Tibial artery (tissue), 4 donors: Measurements from ENCODE around the gene SLC39A11.

ENCODE experiments used
- DNase-seq, 2 donors: peaks; one replicate each; pipeline ENCODE4 v3.0.0-alpha.2; 2019
- H3K27ac ChIP-seq, 2 donors: fragments of 200-600 bp; sonication (generic) in 1 of 2; 1 replicate in 1 of 2; 2 replicates in 1 of 2; pipeline ENCODE4 v1.5.1; 2018 to 2019; ENCODE audit warnings: mild to moderate bottlenecking in 1 of 2
- H3K27me3 ChIP-seq, 2 donors: fragments of 200-600 bp; sonication (generic) in 1 of 2; one replicate each; pipeline versions ENCODE4 v1.5.1 to v1.6.0; 2016 to 2019
- H3K36me3 ChIP-seq, 3 donors: fragments of 200-600 bp; sonication (generic) in 2 of 3; one replicate each; pipeline ENCODE4 v1.5.1; 2016 to 2019; ENCODE audit warnings: mild to moderate bottlenecking in 2 of 3
- H3K4me1 ChIP-seq, 4 donors: fragments of 200-600 bp; sonication (generic) in 2 of 4; 1 replicate in 3 of 4; 2 replicates in 1 of 4; pipeline ENCODE4 v1.5.1; 2016 to 2019
- H3K4me3 ChIP-seq, 2 donors: fragments of 200-600 bp; sonication (generic) in 1 of 2; 1 replicate in 1 of 2; 2 replicates in 1 of 2; pipeline ENCODE4 v1.5.1; 2018 to 2019; ENCODE audit warnings: mild to moderate bottlenecking in 2 of 2
- H3K9me3 ChIP-seq, 3 donors: fragments of 200-600 bp; sonication (generic) in 1 of 3; one replicate each; pipeline ENCODE4 v1.5.1; 2016 to 2019
- CTCF ChIP-seq, 2 experiments: fragments of 200-600 bp in 1 of 2; fragments of 450-650 bp in 1 of 2; IDR thresholded peaks; one replicate each; pipeline ENCODE4 v1.5.1; 2017 to 2019; ENCODE audit warnings: antibody characterized with exemption in 2 of 2, mild to moderate bottlenecking in 1 of 2, moderate library complexity in 1 of 2
- intact Hi-C: fragments of 100-400 bp; cut with DNase I; formaldehyde crosslinking; loops from one replicate; pipeline ENCODE4 v1.15.0; 2023; ENCODE audit warnings: low total_unique reads

SLC39A11 gene

GRCh38 chr17:72648702-72649101 is 443.8 kb downstream of the SLC39A11 start:
- H3K9me3 ChIP-seq, result no peaks in the 10 kb centered on the region
- H3K4me3 ChIP-seq, result no peak overlapping the region
- no peak for TF ChIP-seq CTCF (IDR thresholded peaks at IDR 0.05)
- no peaks in the 10 kb centered on the region for H3K27me3 ChIP-seq
- no peaks in the 10 kb centered on the region for H3K4me1 ChIP-seq
- intact Hi-C loops, result no loop called here
- H3K36me3 ChIP-seq, result peaks cover 10 to 27% (median 23%) of the 10 kb centered on the region in 3 donors
- no peak overlapping the region for H3K27ac ChIP-seq
- DNase-seq, result no peak

DNA sequence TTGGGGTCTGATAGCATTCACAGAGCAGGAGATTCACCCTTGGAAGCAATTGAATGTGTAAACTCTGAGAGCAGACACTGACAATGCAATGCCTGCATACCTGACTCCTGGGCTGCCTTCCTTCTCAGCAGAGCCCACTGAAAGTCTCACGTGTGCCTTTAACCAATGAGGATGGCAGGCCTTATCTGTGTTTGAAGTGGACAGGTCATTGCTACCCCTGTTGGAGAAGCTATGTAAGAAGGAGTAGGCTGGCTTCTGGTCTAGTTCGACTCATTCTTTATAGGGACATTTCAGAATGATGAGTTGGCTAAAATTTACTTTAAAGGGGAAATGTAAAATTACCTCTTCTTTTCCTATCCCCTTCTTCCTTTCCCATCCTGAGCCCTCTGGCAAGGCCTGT is 446.3 kb downstream of the SLC39A11 start:
- Histone ChIP-seq H3K9me3 (no peaks in the 10 kb centered on the region), H3K36me3 (peaks cover 10 to 27% (median 23%) of the 10 kb centered on the region in 3 donors), H3K27me3 (no peaks in the 10 kb centered on the region), H3K4me3 (no peak overlapping the region), H3K27ac (no peak overlapping the region), H3K4me1 (no peaks in the 10 kb centered on the region)
- DNase-seq, result no peak
- intact Hi-C loops, result no loop called here
- no peak for TF ChIP-seq CTCF (IDR thresholded peaks at IDR 0.05)

DNA sequence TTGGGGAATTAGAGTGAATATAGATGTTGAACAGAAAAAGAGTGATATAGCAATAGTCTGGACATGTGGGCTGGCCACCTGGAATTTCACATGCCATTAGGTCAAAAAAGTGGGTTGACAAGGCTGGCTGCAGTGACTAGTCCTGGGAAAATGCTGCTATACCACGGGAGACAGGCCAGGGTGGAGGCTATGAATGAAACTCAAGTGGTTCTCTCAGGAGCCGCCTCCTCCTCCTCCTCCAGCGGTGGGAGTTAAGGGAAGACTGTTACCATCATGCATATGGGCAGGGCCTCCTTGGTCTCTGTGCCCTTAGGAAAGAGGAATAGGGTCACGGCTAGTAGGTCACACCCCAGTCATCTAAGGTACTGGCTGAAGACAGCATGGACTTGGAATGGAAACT is 448.0 kb downstream of the SLC39A11 start:
- intact Hi-C loops, result no loop called here
- Histone ChIP-seq H3K4me1 (no peaks in the 10 kb centered on the region), H3K27me3 (no peaks in the 10 kb centered on the region), H3K4me3 (no peak overlapping the region), H3K36me3 (peaks cover 10 to 27% (median 23%) of the 10 kb centered on the region in 3 donors), H3K27ac (no peak overlapping the region), H3K9me3 (no peaks in the 10 kb centered on the region)
- DNase-seq, result no peak
- no peak for TF ChIP-seq CTCF (IDR thresholded peaks at IDR 0.05)

- intact Hi-C loops, result no loop called here
- TF ChIP-seq CTCF (IDR thresholded peaks at IDR 0.05), result no peak
- Histone ChIP-seq H3K9me3 (no peaks in the 10 kb centered on the region), H3K4me3 (no peak overlapping the region), H3K36me3 (peaks cover 4 to 20% (median 18%) of the 10 kb centered on the region in 3 donors), H3K27ac (no peak overlapping the region), H3K27me3 (no peaks in the 10 kb centered on the region), H3K4me1 (no peaks in the 10 kb centered on the region)
- DNase-seq, result no peak
Observed at GRCh38 chr17:72643575-72644216, 448.8 kb downstream of the SLC39A11 start.

DNA sequence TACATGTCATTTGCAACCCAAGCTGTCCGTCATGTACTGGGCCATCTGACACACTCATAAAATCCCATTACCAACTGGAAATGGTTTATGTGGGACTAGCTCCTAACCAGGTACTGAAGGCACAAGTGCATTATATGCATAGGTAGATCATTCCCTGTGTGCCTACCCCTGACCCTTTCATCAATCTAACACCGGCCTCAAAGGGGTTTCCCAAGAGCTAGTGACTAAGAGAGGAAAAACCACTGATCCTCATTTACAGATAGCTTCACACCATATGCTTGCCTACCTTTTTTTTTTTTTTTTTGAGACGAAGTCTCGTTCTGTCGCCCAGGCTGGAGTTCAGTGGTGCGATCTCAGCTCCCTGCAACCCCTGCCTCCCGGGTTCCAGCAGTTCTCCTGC is 449.8 kb downstream of the SLC39A11 start:
- no peak for TF ChIP-seq CTCF (IDR thresholded peaks at IDR 0.05)
- Histone ChIP-seq H3K27ac (no peak overlapping the region), H3K4me3 (no peak overlapping the region), H3K36me3 (peaks cover 0 to 14% (median 13%) of the 10 kb centered on the region in 3 donors), H3K9me3 (no peaks in the 10 kb centered on the region), H3K27me3 (no peaks in the 10 kb centered on the region), H3K4me1 (no peaks in the 10 kb centered on the region)
- DNase-seq, result no peak
- intact Hi-C loops, result no loop called here
